SK-N-SH treated with all-trans-retinoic acid at 6 μM for 48 hours (cell line): ENCODE data around the gene NMUR1.

Experiments
- BACH2 ChIP-seq: fragments of 250-450 bp; sonication (Bioruptor Pico); IDR thresholded peaks from 2 replicates; pipeline ENCODE4 v1.9.0; 2021; ENCODE audit warnings: mild to moderate bottlenecking, borderline replicate concordance
- CSDC2 ChIP-seq: fragments of 250-450 bp; sonication (Bioruptor Pico); IDR thresholded peaks from 2 replicates; pipeline ENCODE4 v1.5.0; 2020; ENCODE audit warnings: mild to moderate bottlenecking, moderate library complexity
- GLIS3 ChIP-seq: fragments of 250-450 bp; sonication (Bioruptor Pico); IDR thresholded peaks from 2 replicates; pipeline ENCODE4 v1.5.0; 2020; ENCODE audit warnings: mild to moderate bottlenecking, moderate library complexity
- ISL1 ChIP-seq: fragments of 250-450 bp; sonication (Bioruptor Pico); IDR thresholded peaks from 2 replicates; pipeline ENCODE4 v2.1.2; 2022; ENCODE audit warnings: mild to moderate bottlenecking, moderate library complexity
- OSR1 ChIP-seq: fragments of 250-450 bp; sonication (Bioruptor Pico); IDR thresholded peaks from 2 replicates; pipeline ENCODE4 v1.8.0; 2022; ENCODE audit warnings: moderate library complexity, mild to moderate bottlenecking, inconsistent platforms
- RARB ChIP-seq: fragments of 250-450 bp; sonication (Bioruptor Pico); IDR thresholded peaks from 2 replicates; pipeline ENCODE4 v1.8.0; 2021; ENCODE audit warnings: mild to moderate bottlenecking, moderate library complexity
- ZFP3 ChIP-seq: fragments of 250-450 bp; sonication (Bioruptor Pico); IDR thresholded peaks from 2 replicates; pipeline ENCODE4 v1.5.0; 2020; ENCODE audit warnings: mild to moderate bottlenecking, moderate library complexity
- TF ChIP-seq, protein P1 (sequence below): fragments of 250-450 bp; sonication (Bioruptor Pico); IDR thresholded peaks from 2 replicates; pipeline ENCODE4 v1.5.1; 2020; ENCODE audit warnings: low read depth, mild to moderate bottlenecking, moderate library complexity
- TF ChIP-seq, protein P2 (sequence below): fragments of 250-450 bp; sonication (Bioruptor Pico); IDR thresholded peaks from 2 replicates; pipeline ENCODE4 v1.8.0; 2021; ENCODE audit warnings: low read depth, mild to moderate bottlenecking, moderate library complexity, borderline replicate concordance
- TF ChIP-seq, protein P3 (sequence below): fragments of 250-450 bp; sonication (Bioruptor Pico); IDR thresholded peaks from 2 replicates; pipeline ENCODE4 v1.8.0; 2020; ENCODE audit warnings: mild to moderate bottlenecking, moderate library complexity, borderline replicate concordance
- TF ChIP-seq, protein P4 (sequence below): fragments of 250-450 bp; sonication (Bioruptor Pico); IDR thresholded peaks from 2 replicates; pipeline ENCODE4 v1.5.0; 2020; ENCODE audit warnings: mild to moderate bottlenecking, moderate library complexity
- TF ChIP-seq, protein P5 (sequence below): fragments of 250-450 bp; sonication (Bioruptor Pico); IDR thresholded peaks from 2 replicates; pipeline ENCODE4 v1.5.1; 2021; ENCODE audit warnings: mild to moderate bottlenecking, moderate library complexity

DNA sequence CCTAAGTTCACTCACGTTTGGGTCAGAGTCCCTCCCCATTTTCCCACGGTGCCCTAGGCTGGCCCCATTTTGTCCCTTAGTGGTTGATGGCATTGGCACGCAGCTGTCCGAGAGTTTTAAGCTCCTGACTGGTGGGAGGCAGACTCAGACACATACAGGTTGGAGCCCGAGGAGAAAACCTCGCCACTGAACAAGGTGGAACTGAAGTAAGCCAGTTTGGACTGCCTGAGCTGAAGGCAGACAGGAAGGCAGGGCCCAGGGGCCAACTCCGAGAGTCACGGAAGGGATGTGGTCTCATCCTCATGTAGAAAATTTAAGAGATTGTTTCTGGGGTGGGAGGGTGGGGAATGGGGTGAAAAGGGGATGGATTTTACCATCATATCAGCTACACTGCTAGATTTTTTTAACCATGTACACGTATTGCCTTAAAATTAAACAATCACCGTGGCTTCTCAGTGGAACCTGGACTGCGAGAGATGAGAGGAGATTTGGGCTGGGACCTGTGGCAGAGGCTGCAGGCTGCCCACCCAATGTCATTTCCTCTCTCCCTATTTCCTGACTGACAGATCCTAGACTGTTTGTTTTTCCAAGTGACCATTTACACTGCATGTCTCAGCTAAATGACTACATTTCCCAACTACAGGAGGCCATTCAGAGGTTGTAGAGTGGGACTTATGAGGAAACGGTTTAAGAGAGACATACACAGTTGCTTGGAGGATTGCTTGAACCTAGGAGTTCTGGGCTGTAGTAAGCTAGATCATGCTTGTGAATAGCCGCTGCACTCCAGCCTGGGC, 19.4 kb upstream of the NMUR1 start:
- TF ChIP-seq RARB (CRISPR knock-in tag): no peak
- TF ChIP-seq BACH2: no peak
- TF ChIP-seq ZFP3: no peak
- TF ChIP-seq, protein P1, sequence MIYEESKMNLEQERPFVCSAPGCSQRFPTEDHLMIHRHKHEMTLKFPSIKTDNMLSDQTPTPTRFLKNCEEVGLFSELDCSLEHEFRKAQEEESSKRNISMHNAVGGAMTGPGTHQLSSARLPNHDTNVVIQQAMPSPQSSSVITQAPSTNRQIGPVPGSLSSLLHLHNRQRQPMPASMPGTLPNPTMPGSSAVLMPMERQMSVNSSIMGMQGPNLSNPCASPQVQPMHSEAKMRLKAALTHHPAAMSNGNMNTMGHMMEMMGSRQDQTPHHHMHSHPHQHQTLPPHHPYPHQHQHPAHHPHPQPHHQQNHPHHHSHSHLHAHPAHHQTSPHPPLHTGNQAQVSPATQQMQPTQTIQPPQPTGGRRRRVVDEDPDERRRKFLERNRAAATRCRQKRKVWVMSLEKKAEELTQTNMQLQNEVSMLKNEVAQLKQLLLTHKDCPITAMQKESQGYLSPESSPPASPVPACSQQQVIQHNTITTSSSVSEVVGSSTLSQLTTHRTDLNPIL (CRISPR knock-in tag): no peak
- TF ChIP-seq, protein P2, sequence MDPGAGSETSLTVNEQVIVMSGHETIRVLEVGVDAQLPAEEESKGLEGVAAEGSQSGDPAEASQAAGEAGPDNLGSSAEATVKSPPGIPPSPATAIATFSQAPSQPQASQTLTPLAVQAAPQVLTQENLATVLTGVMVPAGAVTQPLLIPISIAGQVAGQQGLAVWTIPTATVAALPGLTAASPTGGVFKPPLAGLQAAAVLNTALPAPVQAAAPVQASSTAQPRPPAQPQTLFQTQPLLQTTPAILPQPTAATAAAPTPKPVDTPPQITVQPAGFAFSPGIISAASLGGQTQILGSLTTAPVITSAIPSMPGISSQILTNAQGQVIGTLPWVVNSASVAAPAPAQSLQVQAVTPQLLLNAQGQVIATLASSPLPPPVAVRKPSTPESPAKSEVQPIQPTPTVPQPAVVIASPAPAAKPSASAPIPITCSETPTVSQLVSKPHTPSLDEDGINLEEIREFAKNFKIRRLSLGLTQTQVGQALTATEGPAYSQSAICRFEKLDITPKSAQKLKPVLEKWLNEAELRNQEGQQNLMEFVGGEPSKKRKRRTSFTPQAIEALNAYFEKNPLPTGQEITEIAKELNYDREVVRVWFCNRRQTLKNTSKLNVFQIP (CRISPR knock-in tag): no peak
- TF ChIP-seq ISL1 (CRISPR knock-in tag): no peak
- TF ChIP-seq, protein P3, sequence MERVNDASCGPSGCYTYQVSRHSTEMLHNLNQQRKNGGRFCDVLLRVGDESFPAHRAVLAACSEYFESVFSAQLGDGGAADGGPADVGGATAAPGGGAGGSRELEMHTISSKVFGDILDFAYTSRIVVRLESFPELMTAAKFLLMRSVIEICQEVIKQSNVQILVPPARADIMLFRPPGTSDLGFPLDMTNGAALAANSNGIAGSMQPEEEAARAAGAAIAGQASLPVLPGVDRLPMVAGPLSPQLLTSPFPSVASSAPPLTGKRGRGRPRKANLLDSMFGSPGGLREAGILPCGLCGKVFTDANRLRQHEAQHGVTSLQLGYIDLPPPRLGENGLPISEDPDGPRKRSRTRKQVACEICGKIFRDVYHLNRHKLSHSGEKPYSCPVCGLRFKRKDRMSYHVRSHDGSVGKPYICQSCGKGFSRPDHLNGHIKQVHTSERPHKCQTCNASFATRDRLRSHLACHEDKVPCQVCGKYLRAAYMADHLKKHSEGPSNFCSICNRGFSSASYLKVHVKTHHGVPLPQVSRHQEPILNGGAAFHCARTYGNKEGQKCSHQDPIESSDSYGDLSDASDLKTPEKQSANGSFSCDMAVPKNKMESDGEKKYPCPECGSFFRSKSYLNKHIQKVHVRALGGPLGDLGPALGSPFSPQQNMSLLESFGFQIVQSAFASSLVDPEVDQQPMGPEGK (CRISPR knock-in tag): no peak
- TF ChIP-seq, protein P4, sequence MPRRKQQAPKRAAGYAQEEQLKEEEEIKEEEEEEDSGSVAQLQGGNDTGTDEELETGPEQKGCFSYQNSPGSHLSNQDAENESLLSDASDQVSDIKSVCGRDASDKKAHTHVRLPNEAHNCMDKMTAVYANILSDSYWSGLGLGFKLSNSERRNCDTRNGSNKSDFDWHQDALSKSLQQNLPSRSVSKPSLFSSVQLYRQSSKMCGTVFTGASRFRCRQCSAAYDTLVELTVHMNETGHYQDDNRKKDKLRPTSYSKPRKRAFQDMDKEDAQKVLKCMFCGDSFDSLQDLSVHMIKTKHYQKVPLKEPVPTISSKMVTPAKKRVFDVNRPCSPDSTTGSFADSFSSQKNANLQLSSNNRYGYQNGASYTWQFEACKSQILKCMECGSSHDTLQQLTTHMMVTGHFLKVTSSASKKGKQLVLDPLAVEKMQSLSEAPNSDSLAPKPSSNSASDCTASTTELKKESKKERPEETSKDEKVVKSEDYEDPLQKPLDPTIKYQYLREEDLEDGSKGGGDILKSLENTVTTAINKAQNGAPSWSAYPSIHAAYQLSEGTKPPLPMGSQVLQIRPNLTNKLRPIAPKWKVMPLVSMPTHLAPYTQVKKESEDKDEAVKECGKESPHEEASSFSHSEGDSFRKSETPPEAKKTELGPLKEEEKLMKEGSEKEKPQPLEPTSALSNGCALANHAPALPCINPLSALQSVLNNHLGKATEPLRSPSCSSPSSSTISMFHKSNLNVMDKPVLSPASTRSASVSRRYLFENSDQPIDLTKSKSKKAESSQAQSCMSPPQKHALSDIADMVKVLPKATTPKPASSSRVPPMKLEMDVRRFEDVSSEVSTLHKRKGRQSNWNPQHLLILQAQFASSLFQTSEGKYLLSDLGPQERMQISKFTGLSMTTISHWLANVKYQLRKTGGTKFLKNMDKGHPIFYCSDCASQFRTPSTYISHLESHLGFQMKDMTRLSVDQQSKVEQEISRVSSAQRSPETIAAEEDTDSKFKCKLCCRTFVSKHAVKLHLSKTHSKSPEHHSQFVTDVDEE (CRISPR knock-in tag): no peak
- TF ChIP-seq, protein P5, sequence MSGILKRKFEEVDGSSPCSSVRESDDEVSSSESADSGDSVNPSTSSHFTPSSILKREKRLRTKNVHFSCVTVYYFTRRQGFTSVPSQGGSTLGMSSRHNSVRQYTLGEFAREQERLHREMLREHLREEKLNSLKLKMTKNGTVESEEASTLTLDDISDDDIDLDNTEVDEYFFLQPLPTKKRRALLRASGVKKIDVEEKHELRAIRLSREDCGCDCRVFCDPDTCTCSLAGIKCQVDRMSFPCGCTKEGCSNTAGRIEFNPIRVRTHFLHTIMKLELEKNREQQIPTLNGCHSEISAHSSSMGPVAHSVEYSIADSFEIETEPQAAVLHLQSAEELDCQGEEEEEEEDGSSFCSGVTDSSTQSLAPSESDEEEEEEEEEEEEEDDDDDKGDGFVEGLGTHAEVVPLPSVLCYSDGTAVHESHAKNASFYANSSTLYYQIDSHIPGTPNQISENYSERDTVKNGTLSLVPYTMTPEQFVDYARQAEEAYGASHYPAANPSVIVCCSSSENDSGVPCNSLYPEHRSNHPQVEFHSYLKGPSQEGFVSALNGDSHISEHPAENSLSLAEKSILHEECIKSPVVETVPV (CRISPR knock-in tag): no peak
- no peak for TF ChIP-seq GLIS3 (CRISPR knock-in tag)
- no peak for TF ChIP-seq OSR1 (CRISPR knock-in tag)
- no peak for TF ChIP-seq CSDC2 (CRISPR knock-in tag)
